ENCODE data around the gene CASP9. TPM values are rescaled to one million over a fixed set of nuclear protein-coding genes. Genes with fewer than 3 reads are reported as not detected.

Gene CASP9
- total and polyA plus RNA-seq, 2 of the 13 experiments (the other 11 are each of a cell fraction or from before 2014, with no cell fraction given) = 8.5 to 11.5 TPM

GRCh38 chr1:15454256-15454655, 69.8 kb downstream of the CASP9 start:
- H4K20me1 ChIP-seq (ENCODE audit: insufficient read depth, low read length) = no peaks in the 10 kb centered on the region
- H2AFZ ChIP-seq (ENCODE audit: low read length) = no peak overlapping the region
- ChIA-PET POLR2A (no interaction called here), CTCF (ENCODE audit: low intra/inter-chr PET ratio, low total read pairs) (no interaction called here)
- H3K4me1 ChIP-seq (ENCODE audit: insufficient read depth, low read length) = peaks cover 7% of the 10 kb centered on the region
- no peaks in the 10 kb centered on the region for H3K9me3 ChIP-seq (ENCODE audit: low read length)
- ATAC-seq = no peak
- no peak for DNase-seq (ENCODE audit: low spot score)
- no peak for FAIRE-seq
- WGBS (ENCODE audit: low lambda C conversion rate) = 16% methylated on average over 3 of the region's 3 CpGs
- no peaks in the 10 kb centered on the region for H3K36me3 ChIP-seq (replicated peaks in 1 of 2; ENCODE audit: control insufficient read depth in 1 of 2, insufficient read depth in 2 of 2, low read length in 2 of 2)
- no peak overlapping the region for H3K4me2 ChIP-seq (ENCODE audit: low read depth, low read length)
- H3K79me2 ChIP-seq (ENCODE audit: insufficient read depth, low read length) = no peaks in the 10 kb centered on the region
- H3K27me3 ChIP-seq (ENCODE audit: control insufficient read depth in 1 of 2, insufficient read depth in 2 of 2, low read length in 2 of 2) = no peaks in the 10 kb centered on the region; a peak in 1 of 5 replicates
- H3K27ac ChIP-seq (ENCODE audit: extremely low read length, insufficient read depth, low read length) = no peak overlapping the region
- H3K4me3 ChIP-seq (replicated peaks in 1 of 3; ENCODE audit: insufficient read depth in 1 of 3, low read depth in 2 of 3, low read length in 3 of 3) = no peak overlapping the region
- in situ Hi-C loops (cut with HindIII; ENCODE audit: extremely low pct_ligation_motif_present, low pct_unique_long_range_greater_than_20kb) (no loop called here), intact Hi-C loops (cut with micrococcal nuclease; ENCODE audit: unreplicated experiment) (no loop called here)
- H3K9ac ChIP-seq (ENCODE audit: insufficient read depth, low read depth, low read length) = no peak overlapping the region
- BruUV-seq (replicated peaks) = no TSS peak
- TF ChIP-seq HOXA5 (CRISPR knock-in tag; IDR thresholded peaks at IDR 0.05) (no peak), GABPA (IDR thresholded peaks at IDR 0.05; ENCODE audit: low read depth, low read length) (no peak), GABPA (CRISPR knock-in tag; IDR thresholded peaks at IDR 0.05; ENCODE audit: low read depth) (no peak), SATB2 (CRISPR knock-in tag; IDR thresholded peaks at IDR 0.05) (no peak), ZNF768 (CRISPR knock-in tag; IDR thresholded peaks at IDR 0.05) (no peak; the same call in 1 of the 2 replicates), TOE1 (CRISPR knock-in tag; IDR thresholded peaks at IDR 0.05) (no peak), HDAC6 (IDR thresholded peaks at IDR 0.05; ENCODE audit: low read depth, low read length) (no peak), EED (CRISPR knock-in tag; IDR thresholded peaks at IDR 0.05) (no peak), ZNF260 (CRISPR knock-in tag; IDR thresholded peaks at IDR 0.05; ENCODE audit: borderline replicate concordance, low read depth) (no peak), SOX13 (IDR thresholded peaks at IDR 0.05) (no peak), SOX13 (CRISPR knock-in tag; conservative IDR thresholded peaks at IDR 0.05 in 1 of 2, IDR thresholded peaks at IDR 0.05 in 1 of 2) (no peak), ZBTB1 (CRISPR knock-in tag; IDR thresholded peaks at IDR 0.05; ENCODE audit: borderline replicate concordance) (no peak)
- TF ChIP-seq, protein P1, sequence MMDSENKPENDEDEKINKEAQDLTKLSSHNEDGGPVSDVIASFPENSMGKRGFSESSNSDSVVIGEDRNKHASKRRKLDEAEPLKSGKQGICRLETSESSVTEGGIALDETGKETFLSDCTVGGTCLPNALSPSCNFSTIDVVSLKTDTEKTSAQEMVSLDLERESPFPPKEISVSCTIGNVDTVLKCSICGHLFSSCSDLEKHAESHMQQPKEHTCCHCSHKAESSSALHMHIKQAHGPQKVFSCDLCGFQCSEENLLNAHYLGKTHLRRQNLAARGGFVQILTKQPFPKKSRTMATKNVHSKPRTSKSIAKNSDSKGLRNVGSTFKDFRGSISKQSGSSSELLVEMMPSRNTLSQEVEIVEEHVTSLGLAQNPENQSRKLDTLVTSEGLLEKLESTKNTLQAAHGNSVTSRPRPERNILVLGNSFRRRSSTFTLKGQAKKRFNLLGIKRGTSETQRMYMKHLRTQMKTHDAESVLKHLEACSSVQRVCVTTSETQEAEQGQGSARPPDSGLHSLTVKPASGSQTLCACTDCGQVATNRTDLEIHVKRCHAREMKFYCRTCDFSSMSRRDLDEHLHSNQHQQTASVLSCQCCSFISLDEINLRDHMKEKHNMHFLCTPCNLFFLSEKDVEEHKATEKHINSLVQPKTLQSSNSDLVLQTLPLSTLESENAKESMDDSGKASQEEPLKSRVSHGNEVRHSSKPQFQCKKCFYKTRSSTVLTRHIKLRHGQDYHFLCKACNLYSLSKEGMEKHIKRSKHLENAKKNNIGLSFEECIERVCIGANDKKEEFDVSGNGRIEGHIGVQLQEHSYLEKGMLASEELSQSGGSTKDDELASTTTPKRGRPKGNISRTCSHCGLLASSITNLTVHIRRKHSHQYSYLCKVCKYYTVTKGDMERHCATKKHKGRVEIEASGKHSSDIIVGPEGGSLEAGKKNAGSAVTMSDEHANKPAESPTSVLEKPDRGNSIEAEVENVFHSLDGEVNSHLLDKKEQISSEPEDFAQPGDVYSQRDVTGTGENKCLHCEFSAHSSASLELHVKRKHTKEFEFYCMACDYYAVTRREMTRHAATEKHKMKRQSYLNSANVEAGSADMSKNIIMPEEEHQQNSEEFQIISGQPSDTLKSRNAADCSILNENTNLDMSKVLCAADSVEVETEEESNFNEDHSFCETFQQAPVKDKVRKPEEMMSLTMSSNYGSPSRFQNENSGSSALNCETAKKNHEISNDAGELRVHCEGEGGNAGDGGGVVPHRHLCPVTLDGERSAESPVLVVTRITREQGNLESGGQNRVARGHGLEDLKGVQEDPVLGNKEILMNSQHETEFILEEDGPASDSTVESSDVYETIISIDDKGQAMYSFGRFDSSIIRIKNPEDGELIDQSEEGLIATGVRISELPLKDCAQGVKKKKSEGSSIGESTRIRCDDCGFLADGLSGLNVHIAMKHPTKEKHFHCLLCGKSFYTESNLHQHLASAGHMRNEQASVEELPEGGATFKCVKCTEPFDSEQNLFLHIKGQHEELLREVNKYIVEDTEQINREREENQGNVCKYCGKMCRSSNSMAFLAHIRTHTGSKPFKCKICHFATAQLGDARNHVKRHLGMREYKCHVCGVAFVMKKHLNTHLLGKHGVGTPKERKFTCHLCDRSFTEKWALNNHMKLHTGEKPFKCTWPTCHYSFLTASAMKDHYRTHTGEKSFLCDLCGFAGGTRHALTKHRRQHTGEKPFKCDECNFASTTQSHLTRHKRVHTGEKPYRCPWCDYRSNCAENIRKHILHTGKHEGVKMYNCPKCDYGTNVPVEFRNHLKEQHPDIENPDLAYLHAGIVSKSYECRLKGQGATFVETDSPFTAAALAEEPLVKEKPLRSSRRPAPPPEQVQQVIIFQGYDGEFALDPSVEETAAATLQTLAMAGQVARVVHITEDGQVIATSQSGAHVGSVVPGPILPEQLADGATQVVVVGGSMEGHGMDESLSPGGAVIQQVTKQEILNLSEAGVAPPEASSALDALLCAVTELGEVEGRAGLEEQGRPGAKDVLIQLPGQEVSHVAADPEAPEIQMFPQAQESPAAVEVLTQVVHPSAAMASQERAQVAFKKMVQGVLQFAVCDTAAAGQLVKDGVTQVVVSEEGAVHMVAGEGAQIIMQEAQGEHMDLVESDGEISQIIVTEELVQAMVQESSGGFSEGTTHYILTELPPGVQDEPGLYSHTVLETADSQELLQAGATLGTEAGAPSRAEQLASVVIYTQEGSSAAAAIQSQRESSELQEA (CRISPR knock-in tag; IDR thresholded peaks at IDR 0.05; ENCODE audit: not compliant biosample characterization) = no peak
- TF ChIP-seq, protein P2, sequence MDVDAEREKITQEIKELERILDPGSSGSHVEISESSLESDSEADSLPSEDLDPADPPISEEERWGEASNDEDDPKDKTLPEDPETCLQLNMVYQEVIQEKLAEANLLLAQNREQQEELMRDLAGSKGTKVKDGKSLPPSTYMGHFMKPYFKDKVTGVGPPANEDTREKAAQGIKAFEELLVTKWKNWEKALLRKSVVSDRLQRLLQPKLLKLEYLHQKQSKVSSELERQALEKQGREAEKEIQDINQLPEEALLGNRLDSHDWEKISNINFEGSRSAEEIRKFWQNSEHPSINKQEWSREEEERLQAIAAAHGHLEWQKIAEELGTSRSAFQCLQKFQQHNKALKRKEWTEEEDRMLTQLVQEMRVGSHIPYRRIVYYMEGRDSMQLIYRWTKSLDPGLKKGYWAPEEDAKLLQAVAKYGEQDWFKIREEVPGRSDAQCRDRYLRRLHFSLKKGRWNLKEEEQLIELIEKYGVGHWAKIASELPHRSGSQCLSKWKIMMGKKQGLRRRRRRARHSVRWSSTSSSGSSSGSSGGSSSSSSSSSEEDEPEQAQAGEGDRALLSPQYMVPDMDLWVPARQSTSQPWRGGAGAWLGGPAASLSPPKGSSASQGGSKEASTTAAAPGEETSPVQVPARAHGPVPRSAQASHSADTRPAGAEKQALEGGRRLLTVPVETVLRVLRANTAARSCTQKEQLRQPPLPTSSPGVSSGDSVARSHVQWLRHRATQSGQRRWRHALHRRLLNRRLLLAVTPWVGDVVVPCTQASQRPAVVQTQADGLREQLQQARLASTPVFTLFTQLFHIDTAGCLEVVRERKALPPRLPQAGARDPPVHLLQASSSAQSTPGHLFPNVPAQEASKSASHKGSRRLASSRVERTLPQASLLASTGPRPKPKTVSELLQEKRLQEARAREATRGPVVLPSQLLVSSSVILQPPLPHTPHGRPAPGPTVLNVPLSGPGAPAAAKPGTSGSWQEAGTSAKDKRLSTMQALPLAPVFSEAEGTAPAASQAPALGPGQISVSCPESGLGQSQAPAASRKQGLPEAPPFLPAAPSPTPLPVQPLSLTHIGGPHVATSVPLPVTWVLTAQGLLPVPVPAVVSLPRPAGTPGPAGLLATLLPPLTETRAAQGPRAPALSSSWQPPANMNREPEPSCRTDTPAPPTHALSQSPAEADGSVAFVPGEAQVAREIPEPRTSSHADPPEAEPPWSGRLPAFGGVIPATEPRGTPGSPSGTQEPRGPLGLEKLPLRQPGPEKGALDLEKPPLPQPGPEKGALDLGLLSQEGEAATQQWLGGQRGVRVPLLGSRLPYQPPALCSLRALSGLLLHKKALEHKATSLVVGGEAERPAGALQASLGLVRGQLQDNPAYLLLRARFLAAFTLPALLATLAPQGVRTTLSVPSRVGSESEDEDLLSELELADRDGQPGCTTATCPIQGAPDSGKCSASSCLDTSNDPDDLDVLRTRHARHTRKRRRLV (CRISPR knock-in tag; IDR thresholded peaks at IDR 0.05) = no peak

Data from HepG2 (cell line).